HUDEP-2 (cell line): ENCODE results near the gene RAPGEF6.
A peak's percentile ranks its signal among the peaks of the same experiment; 100 is the strongest.
"Not testable (repeated sequence)": the region's sequence is repeated elsewhere in the genome, so short reads cannot be mapped to it uniquely, and the experiment has no call there.

Source experiments
- DNase-seq, 76 experiments: peaks; one replicate each; lab custom pipeline; 2025; ENCODE audit not compliant: unreplicated experiment in 76 of 76; lab: John Stamatoyannopoulos, UW

Gene RAPGEF6

GRCh38 chr5:131609774-131610173 lies 25.3 kb downstream of the RAPGEF6 start:
- DNase-seq = no peak

DNA sequence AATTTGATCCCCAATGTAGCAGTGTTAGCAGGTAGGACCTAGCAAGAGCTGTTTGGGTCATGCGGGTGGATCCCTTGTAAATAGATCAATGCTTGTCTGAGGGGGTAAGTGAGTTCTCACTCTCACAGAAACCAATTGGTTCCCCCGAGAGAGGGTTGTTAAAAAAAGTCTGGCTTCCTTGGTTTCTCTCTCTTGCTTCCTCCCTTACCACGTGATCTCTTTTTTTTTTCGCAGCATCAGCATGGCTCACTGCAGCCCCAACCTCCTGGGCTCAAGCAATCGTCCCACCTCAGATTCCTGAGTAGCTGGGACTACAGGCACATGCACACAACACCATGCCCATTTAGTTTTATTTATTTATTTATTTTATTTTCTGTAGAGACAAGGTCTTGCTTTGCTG lies 26.4 kb downstream of the RAPGEF6 start:
- no peak for DNase-seq

DNA sequence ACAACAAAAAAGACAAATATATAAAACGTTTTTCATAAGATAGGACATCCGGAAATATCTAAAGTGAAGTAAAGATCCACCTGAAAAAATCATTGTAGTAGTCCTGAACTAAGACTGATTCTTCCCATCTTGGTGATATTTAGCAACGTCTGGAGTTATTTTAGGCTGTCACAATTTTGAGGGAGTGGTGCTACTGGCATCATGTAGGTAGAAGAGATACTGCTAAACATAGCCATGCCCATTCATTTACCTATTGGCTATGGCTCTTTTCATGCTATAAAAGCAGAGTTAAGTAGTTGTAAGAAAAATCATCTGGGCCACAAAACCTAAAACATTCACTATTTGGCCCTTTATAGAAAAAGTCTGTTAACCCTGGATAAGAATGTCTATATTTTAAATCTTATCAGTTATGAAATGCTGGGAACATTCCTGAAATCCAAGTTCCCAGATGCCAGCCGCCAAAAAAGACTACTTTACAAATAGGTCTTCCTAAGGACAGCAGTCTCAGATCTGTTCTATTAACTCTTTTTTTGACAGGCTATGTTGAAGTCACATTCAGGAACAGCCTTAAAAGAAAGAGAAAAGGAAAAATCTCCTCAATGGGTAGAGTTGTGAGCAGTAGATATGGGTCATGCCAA lies 27.0 kb downstream of the RAPGEF6 start:
- DNase-seq = no peak

DNA sequence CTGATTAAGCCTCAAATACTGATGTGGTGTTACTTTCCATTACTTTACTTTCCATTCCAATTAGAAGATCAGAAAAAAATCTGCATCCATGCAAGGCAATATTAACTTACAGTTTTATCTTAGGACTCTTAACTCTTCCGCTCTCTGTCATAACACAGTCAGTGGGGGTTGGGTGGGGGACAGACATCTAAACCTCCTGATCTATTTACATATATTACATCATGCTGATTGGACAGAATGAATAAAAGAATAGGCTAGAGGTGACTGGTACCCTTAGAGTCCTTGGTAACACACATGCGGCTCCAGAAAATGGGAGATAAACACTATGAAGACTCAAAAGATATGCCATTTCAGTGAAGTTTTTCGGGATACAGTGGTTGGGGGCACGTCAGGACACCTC lies 27.6 kb downstream of the RAPGEF6 start:
- no peak for DNase-seq

GRCh38 chr5:131605086-131605485 lies 29.9 kb downstream of the RAPGEF6 start:
- DNase-seq = no peak

GRCh38 chr5:131595088-131596033 lies 39.7 kb downstream of the RAPGEF6 start:
- DNase-seq = no peak

DNA sequence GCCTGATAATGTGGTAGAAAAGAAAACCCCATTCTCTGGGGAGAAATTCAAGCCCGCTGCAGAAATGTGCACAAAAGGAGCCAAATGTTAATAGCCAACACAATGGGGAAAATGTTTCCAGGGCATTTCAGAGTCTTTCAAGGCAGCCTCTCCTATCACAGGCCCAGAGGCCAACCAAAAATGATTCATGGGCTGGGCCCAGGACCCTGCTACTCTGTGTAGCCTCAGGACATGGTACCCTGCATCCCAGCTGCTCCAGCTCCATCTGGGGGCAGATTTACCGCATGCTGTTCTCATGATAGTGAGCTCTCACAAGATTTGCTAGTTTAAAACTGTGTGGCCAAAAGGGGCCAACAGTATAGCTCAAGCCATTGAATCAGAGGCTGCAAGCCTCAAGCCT lies 41.1 kb downstream of the RAPGEF6 start:
- no peak for DNase-seq

GRCh38 chr5:131593436-131593835 lies 41.6 kb downstream of the RAPGEF6 start:
- DNase-seq = not testable (repeated sequence)

GRCh38 chr5:131589510-131590348 lies 45.3 kb downstream of the RAPGEF6 start:
- DNase-seq = peak in 24 of 76 experiments; percentile 1 to 43 (median 24)

DNA sequence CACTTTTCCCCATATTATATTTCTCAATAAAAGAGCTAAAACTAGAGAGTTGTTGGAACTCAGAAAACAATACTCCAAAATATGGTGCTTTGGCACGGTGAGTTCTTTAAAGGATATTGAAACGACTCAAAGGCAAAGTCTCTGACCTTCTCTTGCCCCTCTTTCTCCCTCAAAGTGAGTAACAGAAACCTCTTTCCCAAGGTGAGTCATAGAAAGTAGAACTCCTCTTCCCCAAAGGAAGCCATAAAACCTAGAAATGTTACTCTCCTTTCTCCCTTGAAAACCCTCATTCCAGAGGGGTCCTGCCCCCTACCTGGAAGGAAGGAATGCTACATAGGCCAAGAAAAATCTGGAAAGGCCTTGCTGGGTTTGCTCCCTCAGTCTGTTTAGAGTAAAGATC lies 47.5 kb downstream of the RAPGEF6 start:
- no peak for DNase-seq

GRCh38 chr5:131581702-131582101 lies 53.3 kb downstream of the RAPGEF6 start:
- no peak for DNase-seq

DNA sequence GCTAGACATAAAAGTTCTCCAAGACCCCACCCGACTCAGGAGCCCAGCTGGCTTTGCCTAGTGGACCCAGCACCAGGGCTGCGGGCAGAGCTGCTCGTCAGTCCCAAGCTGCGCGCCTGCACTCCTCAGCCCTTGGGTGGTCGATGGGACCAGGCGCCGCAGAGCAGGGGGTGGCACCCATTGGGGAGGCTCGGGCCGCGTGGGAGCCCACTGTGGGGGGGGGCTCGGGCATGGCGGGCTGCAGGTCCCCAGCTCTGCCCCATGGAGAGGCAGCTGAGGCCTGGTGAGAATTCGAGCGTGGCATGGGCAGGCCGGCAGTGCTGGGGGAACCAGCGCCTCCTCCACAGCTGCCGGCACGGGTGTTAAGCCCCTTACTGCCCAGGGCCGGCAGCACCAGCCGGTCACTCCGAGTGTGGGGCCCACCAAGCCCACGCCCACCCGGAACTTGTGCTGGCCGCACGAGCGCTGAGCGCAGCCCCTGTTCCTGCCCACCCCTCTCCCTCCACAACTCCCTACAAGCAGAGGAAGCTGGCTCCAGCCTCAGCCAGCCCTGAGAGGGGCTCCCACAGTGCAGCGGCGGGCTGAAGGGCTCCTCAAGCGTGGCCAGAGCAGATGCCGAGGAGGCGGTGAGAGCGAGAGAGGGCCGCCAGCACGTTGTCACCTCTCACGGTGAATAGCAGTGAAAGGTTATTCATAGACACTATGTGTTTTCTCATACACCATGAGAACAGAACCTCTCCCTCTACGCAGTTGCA lies 54.9 kb downstream of the RAPGEF6 start:
- no peak for DNase-seq

GRCh38 chr5:131575660-131576227 lies 59.3 kb downstream of the RAPGEF6 start:
- no peak for DNase-seq

GRCh38 chr5:131571669-131572168 lies 63.3 kb downstream of the RAPGEF6 start:
- DNase-seq = no peak

DNA sequence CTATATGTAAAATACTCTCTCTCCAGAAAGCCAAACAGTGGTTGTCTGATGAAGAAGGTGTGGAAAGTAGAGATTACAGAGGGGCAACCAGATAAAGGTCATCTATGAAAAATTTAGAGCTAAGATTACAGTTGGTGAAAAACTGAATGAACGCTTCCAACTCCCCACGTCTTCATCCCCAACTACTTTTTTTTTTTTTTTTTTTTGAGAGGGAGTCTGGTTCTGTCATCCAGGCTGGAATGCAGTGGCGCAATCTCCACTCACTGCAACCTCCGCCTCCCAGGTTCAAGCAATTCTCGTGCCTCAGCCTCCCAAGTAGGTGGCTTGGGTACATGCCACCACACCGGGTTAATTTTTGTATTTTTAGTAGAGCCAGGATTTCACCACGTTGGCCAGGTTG lies 64.3 kb downstream of the RAPGEF6 start:
- no peak for DNase-seq

GRCh38 chr5:131564229-131564652 lies 70.8 kb downstream of the RAPGEF6 start:
- DNase-seq = no peak

DNA sequence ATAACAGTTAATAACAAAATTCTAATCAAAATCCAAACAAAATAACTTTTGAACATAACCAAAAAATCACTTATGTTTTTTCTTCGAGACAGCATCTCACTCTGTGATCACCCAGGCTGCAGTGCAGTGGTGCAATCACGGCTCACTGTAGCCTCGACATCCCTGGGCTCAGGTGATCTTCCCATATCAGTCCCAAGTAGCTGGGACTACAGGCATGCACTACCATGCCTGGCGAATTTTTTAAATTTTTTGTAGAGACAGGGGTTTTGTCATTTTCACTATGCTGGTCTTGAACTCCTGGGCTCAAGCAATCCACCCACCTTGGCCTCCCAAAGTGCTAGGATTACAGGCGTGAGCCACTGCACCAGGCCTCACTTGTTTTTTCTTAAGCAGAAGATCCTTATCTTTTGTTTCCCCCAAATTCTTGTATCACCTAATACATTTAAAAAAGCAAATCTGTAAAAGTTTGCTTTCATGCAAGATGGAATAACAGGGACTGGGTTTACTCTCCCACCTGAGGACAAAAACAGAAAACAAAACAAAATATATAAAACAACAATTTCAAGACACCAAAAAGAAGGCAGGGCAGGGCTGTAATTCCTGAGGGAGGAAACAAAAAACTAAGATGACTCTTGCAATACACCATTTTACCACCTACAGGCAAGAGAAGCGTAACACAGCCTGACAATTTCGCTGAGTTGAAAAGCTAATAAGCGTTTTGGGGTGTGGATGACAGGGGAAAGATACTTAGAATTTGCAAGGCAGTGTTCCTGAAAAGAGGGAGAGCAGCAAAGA lies 71.4 kb downstream of the RAPGEF6 start:
- no peak for DNase-seq

DNA sequence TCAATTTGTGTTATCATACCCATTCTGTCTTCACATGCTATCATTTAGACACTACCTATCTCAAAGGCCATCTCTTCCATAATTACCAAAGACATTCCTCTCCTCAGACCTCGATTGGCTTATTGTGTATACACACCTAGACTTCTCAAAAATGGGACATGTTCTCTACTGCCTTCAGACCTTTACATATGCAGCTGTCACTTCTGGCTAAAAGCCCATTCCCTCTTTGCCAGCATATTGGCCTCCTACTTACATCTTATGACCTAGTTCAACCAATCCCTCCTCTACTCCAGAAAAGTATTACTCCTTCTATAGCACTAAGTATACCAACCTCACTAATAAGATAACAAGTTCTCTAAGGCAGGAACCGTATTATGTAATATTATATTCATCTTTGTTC lies 84.4 kb downstream of the RAPGEF6 start:
- DNase-seq = peak in 2 of 76 experiments; percentile 6 to 9

DNA sequence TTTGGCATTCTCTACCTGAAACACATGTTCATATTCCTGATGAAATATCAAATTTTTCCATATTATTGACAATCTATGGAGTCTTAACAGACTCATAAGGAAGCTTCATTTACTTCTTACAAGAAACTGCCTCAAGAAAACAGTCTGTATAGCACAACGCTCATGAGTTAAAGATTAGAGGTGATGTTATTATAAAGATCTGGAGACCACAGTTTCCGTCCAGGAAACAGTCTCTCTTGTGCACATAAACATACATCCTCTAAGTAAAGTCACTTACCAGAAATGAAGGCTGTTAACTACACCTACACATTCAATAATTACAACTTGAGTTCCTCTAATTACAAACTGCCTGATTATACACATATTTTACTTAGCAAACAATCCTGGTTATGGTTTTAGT lies 86.9 kb downstream of the RAPGEF6 start:
- no peak for DNase-seq
